NAMALWA (cell line): ENCODE results near the gene CDH16.
"Not testable (repeated sequence)": the region's sequence is repeated elsewhere in the genome, so short reads cannot be mapped to it uniquely, and the experiment has no call there.

ENCODE experiments used
- DNase-seq: peaks from one replicate; pipeline ENCODE4 v3.0.0-alpha.2; 2015; ENCODE audit warnings: low spot score

Gene CDH16

DNA sequence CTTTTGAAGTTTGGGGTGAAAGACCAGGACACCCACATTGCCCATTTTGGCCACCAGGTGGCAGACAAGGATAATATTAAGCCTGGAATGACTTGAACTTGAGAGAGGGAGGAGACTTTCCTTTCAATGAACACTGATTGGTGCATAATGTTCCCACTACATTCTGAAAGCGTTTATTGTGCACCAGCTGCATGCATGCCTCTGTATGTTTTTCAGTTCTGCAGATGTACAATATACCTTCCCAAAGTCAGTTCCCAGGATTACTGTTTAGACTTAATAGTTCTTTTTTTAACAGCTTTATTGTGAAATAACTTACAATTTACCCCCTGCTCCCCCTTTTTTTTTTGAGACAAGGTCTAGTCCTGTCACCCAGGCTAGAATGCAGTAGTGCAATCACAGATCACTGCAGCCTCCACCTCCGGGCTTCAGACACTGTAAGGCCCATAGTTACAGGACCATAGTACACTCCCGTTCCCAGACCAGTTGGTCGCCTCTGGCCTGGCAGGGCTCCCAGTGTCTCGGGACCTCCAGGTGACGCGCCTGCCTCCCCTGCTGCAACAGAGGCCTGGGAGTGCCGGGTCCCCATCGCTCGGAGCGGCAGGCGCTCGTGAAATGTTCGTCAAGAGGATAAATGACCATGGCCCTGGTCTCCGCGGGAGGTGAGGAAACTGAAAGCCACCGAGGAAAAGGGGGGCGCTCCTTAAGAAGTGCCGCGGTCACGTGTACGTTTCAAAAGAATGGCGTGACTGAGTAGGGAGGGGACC is 28.8 kb upstream of the CDH16 start:
- DNase-seq = peak; percentile 94

DNA sequence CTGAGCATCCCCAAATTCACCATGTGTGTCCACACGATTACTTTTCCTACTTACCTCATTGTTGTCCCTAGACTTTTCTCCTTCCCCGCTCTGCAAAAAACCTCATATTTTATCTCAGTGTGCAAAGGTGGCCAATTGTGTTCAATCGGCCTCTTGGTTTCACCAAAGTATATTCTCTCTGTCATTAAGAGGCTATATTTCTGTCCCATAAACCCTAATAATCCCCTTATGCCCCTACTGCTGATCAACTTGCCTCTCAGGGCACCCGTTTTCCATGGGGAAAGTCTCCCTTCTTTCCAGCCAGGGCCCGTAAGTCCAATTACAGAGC is 28.3 kb upstream of the CDH16 start:
- no peak for DNase-seq

DNA sequence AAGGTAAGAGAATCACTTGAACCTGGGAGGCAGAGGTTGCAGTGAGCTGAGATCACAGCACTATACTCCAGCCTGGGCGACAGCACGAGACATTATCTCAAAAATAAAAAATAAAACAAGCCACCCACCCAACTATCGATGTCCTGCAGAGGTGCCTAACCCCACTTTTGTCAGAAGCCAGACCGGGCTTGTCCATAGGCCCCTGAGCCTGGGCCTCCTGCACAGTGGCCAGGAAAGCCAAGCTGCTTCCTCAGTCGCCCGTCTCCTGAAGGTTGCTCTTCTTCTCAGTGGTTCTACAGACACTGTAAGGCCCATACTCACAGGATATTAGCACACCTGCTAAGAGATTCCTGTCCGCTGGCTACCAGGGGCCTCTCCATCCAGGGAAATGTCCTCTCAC is 27.9 kb upstream of the CDH16 start:
- no peak for DNase-seq

DNA sequence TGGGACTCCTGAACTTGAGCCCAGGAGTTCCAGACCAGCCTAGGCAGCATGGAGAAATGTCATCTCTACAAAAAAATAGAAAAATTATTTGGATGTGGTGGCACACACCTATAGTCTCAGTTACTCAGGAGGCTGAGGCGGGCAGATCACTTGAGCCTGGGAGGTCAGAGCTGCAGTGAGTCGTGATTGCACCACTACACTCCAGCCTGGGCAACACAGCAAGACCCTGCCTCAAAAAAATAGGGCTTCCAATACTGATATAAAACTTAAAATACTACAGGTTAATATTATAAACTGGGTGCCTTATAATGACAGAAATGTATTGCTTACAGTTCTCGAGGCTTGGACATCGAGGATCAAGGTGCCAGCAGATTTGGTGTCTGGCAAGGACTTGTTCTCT is 27.3 kb upstream of the CDH16 start:
- DNase-seq = no peak

DNA sequence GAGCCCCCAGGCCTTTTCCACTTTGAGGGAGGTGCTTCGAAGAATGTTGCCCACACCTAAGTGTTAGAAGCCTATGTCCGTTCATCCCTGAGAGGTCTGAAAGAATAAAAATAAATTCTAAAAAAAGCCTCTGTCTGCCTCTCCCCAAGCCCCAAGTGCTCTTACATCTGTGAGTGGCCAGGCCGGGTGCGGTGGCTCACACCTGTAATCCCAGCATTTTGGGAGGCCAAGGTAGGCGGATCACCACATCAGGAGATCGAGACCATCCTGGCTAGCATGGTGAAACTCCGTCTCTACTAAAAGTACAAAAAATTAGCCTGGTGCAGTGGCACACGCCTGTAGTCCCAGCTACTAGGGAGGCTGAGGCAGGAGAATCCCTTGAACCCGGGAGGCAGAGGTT is 26.3 kb upstream of the CDH16 start:
- not testable (repeated sequence) for DNase-seq

DNA sequence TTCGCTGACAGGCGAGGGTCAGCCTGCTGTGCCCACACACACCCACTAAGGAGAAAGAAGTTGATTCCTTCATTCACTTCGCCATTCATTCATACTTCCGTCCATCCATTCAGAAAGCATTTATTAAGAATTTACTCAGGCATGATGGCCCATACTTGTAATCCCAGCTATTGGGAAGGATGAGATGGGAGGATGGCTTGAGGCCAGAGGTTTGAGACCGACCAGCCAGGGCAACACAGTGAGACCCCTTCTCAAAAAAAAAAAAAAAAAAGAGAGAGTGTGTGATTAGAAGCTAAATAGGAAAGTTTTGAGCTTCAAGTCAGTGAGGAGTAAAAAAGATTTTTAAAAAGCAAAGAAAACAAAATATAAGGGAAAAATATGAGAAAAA is 25.4 kb upstream of the CDH16 start:
- DNase-seq = no peak

DNA sequence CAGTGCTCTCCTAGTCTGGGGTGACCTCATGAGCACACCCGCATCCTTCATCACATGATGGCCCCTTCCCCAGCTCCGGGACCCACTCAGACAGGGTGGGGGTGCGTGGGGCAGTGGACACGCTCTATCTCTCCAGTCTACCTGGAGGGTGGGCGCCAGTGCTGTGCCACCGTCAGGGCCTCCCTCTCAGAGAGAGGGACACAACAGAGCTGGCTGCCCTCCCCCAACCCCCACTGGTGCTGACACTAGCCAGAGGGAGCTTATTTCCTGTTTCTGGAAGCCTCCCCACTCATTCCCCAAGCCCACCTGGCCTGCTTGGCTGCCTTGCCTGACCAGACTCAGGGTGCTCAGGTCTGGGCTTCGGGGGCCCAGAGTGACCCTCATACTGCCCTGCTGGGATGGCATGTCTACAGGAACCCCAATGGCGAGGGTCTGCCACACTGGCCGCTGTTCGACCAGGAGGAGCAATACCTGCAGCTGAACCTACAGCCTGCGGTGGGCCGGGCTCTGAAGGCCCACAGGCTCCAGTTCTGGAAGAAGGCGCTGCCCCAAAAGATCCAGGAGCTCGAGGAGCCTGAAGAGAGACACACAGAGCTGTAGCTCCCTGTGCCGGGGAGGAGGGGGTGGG is 24.9 kb upstream of the CDH16 start:
- no peak for DNase-seq

DNA sequence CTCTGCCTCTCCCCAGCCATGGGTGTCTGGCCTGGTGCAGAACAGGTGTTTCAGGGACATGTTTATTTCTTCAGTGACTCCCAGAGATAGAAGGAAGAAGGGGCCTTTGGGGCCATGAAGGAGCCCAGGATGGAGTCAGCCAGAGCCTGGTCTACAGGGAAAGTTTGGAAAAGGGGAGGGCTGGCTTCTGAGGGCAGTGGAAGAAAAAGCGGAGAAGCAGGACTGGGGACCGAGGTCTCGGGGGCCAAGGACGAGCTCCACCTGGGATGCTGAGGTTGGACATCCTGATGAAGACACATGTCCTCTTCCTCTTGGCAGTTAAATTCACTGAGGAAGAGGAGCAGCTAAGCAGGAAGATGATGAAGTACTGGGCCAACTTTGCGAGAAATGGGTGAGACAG is 24.3 kb upstream of the CDH16 start:
- DNase-seq = no peak

DNA sequence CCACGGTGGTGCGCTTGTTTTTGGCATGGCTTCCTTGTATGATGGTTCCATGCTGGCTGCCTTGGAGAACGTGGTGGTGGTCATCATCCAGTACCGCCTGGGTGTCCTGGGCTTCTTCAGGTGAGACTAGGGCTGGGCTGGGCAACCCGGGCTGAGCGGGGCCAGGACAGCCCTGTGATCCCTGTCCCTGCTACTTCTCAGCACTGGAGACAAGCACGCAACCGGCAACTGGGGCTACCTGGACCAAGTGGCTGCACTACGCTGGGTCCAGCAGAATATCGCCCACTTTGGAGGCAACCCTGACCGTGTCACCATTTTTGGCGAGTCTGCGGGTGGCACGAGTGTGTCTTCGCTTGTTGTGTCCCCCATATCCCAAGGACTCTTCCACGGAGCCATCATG is 21.6 kb upstream of the CDH16 start:
- DNase-seq = no peak

DNA sequence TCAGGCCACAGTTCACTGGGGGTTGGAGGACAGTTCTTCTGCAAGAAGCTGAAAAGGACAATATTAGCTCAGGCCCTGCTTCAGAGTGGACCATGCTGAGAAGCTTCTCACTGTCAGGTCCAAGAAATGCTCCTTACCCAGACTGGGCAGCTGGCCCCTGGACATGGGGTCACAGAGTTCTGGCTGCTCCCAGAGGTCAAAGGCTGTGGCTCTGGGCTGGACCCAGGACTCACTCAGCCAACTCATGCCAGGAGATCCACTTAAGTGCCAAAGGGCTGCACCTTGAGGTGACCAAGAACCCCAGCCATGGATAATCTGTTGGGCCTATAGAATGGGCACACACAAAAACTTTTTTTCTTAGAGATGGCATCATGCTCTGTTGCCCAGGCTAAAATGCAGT is 20.7 kb upstream of the CDH16 start:
- DNase-seq = no peak

DNA sequence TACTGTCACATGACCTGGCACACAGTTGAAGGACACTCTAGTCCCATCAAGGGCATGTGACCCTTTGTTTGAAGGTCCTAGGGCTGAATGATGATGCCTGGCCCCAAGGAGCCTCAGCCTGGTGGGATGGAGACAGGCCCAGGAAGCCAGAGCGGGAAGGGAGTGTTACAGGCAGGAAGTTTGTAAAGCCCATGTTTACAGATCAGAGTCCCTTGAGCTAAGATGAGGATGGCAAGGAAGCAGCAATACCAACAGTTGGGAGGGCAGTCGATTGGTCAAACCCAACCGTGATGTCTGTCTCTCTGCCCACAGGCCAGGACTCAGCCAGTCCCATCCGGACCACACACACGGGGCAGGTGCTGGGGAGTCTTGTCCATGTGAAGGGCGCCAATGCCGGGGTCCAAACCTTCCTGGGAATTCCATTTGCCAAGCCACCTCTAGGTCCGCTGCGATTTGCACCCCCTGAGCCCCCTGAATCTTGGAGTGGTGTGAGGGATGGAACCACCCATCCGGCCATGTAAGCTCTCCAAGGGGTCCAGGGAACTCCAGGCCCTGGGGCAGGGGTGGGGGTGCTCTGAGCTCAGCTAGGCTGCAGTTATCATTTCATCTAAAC is 19.1 kb upstream of the CDH16 start:
- DNase-seq = no peak

DNA sequence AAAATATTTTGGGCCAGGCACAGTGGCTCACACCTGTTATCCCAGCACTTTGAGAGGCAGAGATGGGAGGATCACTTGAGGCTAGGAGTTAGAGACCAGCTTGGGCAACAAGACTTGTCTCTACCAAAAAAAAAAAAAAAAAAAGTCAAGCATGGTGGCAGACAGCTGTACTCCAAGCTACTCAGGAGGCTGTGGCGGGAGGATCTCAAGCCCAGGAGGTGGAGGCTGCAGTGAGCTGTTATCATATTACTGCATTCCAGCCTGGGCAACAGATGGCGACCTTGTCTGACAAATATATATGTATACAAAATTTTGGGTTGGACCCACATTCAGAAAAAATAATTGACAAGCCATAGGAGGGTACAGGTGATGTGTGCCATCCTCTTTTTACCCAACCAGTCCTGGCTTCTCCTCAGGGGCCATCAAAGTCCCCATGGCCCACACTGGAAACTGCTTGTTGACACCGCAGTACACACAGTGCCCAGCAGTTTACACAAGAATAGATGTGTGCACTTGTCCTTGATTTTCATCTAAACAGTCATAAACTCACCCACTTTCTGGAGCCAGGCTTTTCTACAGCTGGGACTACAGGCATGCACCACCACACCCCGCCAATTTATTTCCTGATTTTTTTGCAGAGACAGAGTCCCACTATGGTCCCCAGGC is 18.3 kb upstream of the CDH16 start:
- no peak for DNase-seq

DNA sequence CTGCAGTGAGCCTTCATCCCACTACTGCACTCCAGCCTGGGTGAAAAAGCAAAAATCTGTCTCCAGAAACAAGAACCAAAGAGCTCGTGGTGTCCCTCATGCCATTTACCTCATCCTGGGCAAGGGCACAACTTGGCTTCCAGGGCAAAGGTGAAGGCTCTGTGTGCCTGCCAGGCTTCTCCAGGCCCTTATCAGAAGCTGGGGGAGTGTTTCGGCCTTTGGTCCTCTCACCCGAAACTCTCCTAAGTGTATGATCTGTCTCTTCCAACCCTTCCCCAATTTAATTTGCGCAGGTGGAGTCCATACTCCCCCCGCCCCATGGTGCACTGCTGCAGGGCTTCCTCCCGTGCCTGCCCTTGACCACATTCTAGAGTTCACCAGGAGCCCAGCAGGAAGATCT is 17.8 kb upstream of the CDH16 start:
- no peak for DNase-seq

DNA sequence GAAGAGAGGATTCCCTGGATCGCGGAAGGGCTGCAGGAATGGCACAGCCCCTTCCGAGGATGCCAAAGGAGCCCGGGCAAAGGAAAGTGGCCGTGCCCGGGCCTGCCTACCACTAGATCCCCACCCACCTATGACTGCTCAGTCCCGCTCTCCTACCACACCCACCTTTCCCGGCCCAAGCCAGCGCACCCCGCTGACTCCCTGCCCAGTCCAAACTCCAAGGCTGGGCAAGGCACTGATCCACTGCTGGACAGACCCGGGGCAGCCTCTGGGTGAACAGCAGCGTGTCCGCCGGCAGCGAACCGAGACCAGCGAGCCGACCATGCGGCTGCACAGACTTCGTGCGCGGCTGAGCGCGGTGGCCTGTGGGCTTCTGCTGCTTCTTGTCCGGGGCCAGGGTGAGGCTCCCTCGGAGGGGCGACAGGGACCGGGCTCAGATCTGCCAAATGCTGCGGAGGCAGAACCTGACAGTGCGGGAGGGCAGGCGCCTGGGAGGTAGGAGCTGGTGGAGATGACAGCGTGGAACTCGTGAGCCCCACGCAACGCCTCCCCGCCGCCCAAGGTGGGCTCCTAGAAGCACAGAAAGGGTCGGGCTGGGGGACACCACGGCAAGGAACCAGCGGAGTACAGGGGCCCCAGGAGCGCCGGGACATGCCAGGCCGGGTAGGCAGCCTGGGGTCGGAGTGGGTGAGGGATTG is 16.8 kb upstream of the CDH16 start, which contains the start of gene CES2:
Gene CES2, plus strand, starts transcription at position 203 of the 698 bp plus-strand sequence. Its CDS starts 120 bp downstream, at position 323.
- DNase-seq = no peak

DNA sequence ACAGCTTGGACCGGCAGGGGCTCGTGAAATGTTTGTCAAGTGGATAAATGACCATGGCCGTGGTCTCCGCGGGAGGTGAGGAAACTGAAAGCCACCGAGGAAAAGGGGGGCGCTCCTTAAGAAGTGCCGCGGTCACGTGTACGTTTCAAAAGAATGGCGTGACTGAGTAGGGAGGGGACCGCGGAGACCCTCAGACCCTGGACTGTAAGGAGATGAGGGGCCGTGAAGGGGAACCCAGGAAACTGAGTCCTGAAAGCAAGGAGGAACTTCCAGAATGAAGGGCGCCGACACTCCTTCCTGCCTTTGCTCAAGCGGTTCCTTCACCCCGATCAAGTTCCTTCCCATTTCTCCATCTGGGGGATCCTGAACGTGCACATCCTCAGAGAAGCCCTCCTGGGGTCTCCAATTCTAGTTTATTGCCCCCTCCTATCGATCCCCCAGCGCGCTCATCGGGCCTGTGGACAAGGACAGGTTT is 16.2 kb upstream of the CDH16 start:
- DNase-seq = not testable (repeated sequence)

DNA sequence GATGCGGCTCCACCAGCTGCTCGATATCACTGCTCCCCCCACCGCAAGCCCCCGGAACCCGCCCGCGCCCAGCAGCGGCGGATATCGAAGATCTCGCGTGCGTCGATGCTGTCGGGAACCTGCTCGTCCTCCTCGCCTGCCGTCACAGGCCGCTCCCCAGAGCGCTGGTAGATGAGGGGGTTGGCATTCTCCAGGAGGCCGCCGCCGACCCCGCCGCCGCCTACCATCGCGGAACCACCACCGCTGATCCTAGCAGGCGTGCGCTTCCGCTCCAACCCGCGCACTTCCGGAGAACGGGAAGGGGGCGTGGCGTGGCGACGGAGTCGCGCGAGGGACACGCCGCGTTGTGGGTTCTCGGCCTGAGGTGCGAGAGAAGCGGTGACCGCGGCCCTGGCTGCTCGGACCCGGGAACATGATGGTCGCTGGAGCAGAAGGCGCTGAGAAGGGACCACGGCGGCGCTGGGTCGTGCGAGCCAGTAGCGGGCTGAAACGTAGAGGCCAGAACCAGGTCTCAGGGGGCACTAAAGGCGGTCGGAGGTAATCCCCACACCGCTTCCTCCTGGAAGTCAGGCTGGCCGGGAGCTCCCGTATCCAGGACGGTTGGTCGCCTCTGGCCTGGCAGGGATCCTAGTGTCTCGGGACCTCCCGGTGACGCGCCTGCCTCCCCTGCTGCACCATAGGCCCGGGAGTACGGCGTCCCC is 15.6 kb upstream of the CDH16 start, which contains the start of gene CIAO2B:
Gene CIAO2B, minus strand, starts transcription at position 265 of the 701 bp plus-strand sequence. Its CDS starts 38 bp downstream, at position 227.
- peak; percentile 84 for DNase-seq

DNA sequence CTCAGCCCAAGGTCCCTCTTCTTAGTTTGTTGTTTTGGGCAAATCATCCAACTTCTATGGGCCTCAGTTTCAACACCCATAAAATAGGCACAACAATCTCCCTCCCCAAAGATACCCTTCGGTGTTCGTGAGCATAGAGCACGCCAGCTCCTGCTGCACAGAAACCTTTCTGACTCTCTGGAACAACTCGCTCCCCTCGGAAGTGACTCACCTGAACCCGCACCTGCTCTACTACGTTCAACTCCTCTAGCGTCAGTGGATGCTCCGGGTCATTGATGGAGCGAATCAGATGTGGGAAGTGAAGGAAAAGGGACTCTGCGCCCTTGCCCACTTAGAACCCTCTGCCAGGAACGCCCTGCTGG is 15.1 kb upstream of the CDH16 start:
- no peak for DNase-seq

DNA sequence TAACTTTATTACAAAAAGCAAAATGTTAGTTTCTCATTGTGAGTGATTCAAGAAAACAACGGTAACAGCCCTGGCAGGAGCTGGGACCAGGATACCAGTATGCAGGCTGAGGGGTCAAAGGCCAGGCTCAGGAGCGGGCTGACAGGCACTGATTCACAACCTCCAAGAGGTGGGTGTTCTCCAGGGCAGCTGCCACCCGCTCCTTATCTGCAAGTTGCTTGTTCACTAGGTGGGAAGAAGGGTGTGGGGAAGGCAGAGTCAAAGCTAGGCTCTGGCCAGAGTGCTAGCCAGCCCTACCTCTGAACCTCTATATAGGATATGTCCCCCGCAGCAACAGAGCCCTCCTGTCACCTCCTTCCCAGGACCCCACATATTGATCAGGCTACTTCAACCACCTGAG is 13.4 kb upstream of the CDH16 start:
- DNase-seq = no peak

DNA sequence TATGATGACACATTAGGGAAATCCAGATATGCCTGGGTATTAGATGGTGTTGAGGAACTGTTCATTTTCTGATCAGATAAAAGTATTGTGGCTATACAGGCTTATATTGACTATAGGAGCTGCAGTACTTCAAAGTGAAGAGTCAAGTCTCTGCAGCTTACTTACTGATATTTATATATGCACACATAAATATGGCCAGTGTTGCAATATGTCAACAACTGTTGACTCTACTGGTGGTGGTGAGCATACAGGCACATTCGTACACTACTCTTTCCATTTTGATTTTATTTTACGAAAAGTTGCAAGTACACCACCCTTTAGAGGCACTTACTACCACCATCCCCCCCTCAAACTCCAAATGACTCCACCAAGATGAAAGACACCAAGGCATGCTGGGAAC is 13.0 kb upstream of the CDH16 start:
- DNase-seq = no peak

DNA sequence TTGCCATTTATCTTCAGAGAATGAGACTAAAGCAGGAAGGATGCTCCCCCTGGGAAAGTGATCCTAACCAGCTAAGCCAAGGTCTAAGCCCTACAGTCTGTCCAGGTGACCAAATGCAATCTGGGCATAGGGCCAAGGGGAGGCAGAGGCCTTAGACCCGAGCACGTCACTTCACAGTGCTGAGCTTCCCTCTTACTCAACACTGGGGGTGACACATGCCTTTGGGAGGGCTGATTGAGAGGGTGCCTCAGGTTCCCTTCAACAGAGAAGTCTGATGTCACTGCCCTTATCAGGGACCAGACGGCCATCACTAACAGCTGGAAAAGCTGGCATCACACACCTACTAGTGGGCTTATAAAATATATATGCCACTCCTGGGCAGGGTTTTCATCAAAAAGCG is 11.5 kb upstream of the CDH16 start:
- no peak for DNase-seq

DNA sequence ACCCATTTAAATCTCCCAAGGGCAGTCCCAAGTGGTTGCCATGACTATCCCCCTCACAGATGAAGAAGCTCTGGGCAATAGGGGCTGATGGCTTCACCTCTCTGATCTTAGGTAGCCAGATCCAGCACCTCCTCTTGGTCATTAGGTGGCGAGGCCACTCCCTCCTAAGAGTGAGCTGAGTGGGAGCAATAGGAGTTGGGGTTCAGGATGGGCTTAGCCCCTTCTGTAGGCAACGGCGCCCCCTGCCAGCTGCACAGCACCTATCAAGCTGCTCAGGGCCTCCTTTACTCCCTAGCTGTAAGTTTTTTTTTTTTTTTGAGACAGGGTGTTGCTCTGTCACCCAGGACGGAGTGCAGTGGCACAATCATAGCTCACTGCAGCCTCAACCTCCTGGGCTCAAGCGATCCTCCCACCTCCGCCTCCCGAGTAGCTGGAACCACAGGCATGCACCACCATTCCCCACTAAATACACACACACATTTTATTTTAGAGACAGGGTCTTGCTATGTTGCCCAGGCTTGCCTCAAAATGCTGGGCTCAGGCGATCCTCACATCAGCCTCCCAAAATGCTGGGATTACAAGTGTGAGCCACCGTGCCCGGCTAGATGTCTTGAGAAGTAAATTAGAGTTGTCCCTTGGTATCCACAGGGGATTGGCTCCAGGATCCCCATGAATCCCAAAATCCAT is 10.2 kb upstream of the CDH16 start:
- DNase-seq = peak; percentile 52
